Left ventricle myocardium superior (tissue), 1 donor: ENCODE results near the gene OSBPL7. TPM values are rescaled to one million over a fixed set of nuclear protein-coding genes. Genes with fewer than 3 reads are reported as not detected.

ENCODE experiments used
- ATAC-seq: fragments of 200-7000 bp; cut with Tn5 transposase; one replicate; pipeline ENCODE4 v1.9.1; 2020; ENCODE audit warnings: mild to moderate bottlenecking, moderate library complexity
- DNase-seq: peaks from one replicate; pipeline ENCODE4 v3.0.0-alpha.2; 2020
- intact Hi-C: fragments of 100-400 bp; cut with micrococcal nuclease; formaldehyde crosslinking; loops from one replicate; pipeline ENCODE4 v1.11.0; 2022
- long read RNA-seq: library from polyadenylated mRNA; unstranded; transcript quantifications from one replicate; pipeline ENCODE4 v2.0.0, GENCODE V29; 2021
- total RNA-seq: library from RNA; stranded (reverse); fragmentation: NEBNext Ultra II Directional; extraction: Animal tissue kit (Norgen Biotek cat#: 25700); gene quantifications from one replicate; pipeline ENCODE4 v1.2.1, GENCODE V29; 2021
- donor health status: DM: no; HTN: yes; CAD: no; lungs with severe emphysema.

OSBPL7 gene
- total RNA-seq, result 4.0 TPM
- long read RNA-seq, partial matches to known transcripts, result 1 of 2 reads
- long read RNA-seq, other reads (novel, unspliced or antisense), result 1 of 2 reads

GRCh38 chr17:47821424-47822391 is at the start of gene OSBPL7:
Gene OSBPL7, minus strand, starts transcription at chr17:47821794. Its CDS starts 1,516 bp downstream, at chr17:47820278.
- intact Hi-C loops, result no loop called here
- DNase-seq (peak; percentile 74), ATAC-seq (peak; percentile 89)

GRCh38 chr17:47871048-47871447 is 49.5 kb upstream of the OSBPL7 start:
- intact Hi-C loops, result no loop called here
- ATAC-seq, result no peak

GRCh38 chr17:47870056-47870455 is 48.5 kb upstream of the OSBPL7 start:
- ATAC-seq (no peak), DNase-seq (no peak)
- intact Hi-C loops, result no loop called here

More at GRCh38 chr17:47871048-47871447, 49.5 kb upstream of the OSBPL7 start:
- no peak for DNase-seq

GRCh38 chr17:47869114-47869513 is 47.5 kb upstream of the OSBPL7 start:
- DNase-seq, result no peak
- no peak for ATAC-seq
- intact Hi-C loops, result no loop called here

- intact Hi-C loops, result no loop called here
- no peak for DNase-seq
- no peak for ATAC-seq
These were observed 46.4 kb upstream of the OSBPL7 start for GRCh38 chr17:47867813-47868533.

GRCh38 chr17:47866941-47867340 is 45.3 kb upstream of the OSBPL7 start:
- peak; percentile 34 for ATAC-seq
- intact Hi-C loops, result no loop called here
- DNase-seq, result no peak

GRCh38 chr17:47864791-47865216 is 43.2 kb upstream of the OSBPL7 start:
- intact Hi-C loops, result no loop called here
- DNase-seq, result no peak
- ATAC-seq, result no peak

GRCh38 chr17:47862621-47863440 is 41.2 kb upstream of the OSBPL7 start:
- DNase-seq, result no peak

GRCh38 chr17:47860386-47860785 is 38.8 kb upstream of the OSBPL7 start:
- no peak for ATAC-seq
- intact Hi-C loops, result no loop called here

More at GRCh38 chr17:47862621-47863440, 41.2 kb upstream of the OSBPL7 start:
- intact Hi-C loops, result no loop called here
- ATAC-seq, result no peak

GRCh38 chr17:47857551-47858455 is 36.2 kb upstream of the OSBPL7 start:
- intact Hi-C loops, result no loop called here
- no peak for DNase-seq

More at GRCh38 chr17:47860386-47860785, 38.8 kb upstream of the OSBPL7 start:
- DNase-seq, result no peak

GRCh38 chr17:47856830-47857229 is 35.2 kb upstream of the OSBPL7 start:
- ATAC-seq (no peak), DNase-seq (no peak)
- intact Hi-C loops, result no loop called here

More at GRCh38 chr17:47857551-47858455, 36.2 kb upstream of the OSBPL7 start:
- ATAC-seq, result no peak

- DNase-seq (no peak), ATAC-seq (no peak)
- intact Hi-C loops, result no loop called here
These were observed 34.1 kb upstream of the OSBPL7 start for GRCh38 chr17:47855737-47856136.

GRCh38 chr17:47853616-47854015 is 32.0 kb upstream of the OSBPL7 start:
- DNase-seq, result no peak
- intact Hi-C loops, result no loop called here
- ATAC-seq, result no peak

- DNase-seq (no peak), ATAC-seq (no peak)
- intact Hi-C loops, result no loop called here
These were observed 30.7 kb upstream of the OSBPL7 start for GRCh38 chr17:47852113-47852949.

GRCh38 chr17:47851764-47852112 is 30.1 kb upstream of the OSBPL7 start:
- DNase-seq (no peak), ATAC-seq (no peak)
- intact Hi-C loops, result no loop called here

- peak; percentile 93 for ATAC-seq
- peak; percentile 74 for DNase-seq
- intact Hi-C loops, result no loop called here
These were observed 29.3 kb upstream of the OSBPL7 start, which contains the start of gene SP6 for GRCh38 chr17:47850692-47851573. Gene SP6, minus strand, starts transcription at chr17:47851163. Its CDS starts 2,734 bp downstream, at chr17:47848429.
